BJ (cell line): Measurements from ENCODE around the gene MYO10. TPM values are rescaled to one million over a fixed set of nuclear protein-coding genes. Genes with fewer than 3 reads are reported as not detected.

Experiments
- CTCF ChIA-PET: fragments of 350-600 bp; formaldehyde crosslinking; extraction: SDS; loops from one replicate; lab custom pipeline; 2021; ENCODE audit warnings: antibody characterized with exemption, inconsistent platforms; lab: Yijun Ruan, JAX
- POLR2A ChIA-PET: fragments of 300-600 bp; sonication (Branson Sonifier 250); formaldehyde crosslinking; extraction: SDS; loops from one replicate; lab custom pipeline; 2021; ENCODE audit warnings: antibody characterized with exemption; lab: Charles Lee
- DNase-seq: peaks from one replicate; pipeline ENCODE4 v3.0.0-alpha.2; 2011; ENCODE audit warnings: low read depth
- H3K27me3 ChIP-seq: 2 replicates; pipeline ENCODE4 v1.6.0; 2011; ENCODE audit warnings: low read length; ENCODE audit not compliant: control insufficient read depth, insufficient read depth
- H3K36me3 ChIP-seq: 2 replicates; pipeline ENCODE4 v1.5.1; 2011; ENCODE audit warnings: low read length; ENCODE audit not compliant: control insufficient read depth, insufficient read depth
- H3K4me3 ChIP-seq: 2 replicates; pipeline ENCODE4 v1.5.1; 2011; ENCODE audit warnings: low read depth, mild to moderate bottlenecking, control low read depth, low read length
- polyA plus RNA-seq: library from polyadenylated mRNA; depleted of rRNA; stranded (reverse); fragments of >200 nt; gene quantifications from 2 replicates; pipeline ENCODE4 v1.2.3, GENCODE V29; 2011
- TF ChIP-seq, protein P1 (sequence below): IDR thresholded peaks from 2 replicates; pipeline ENCODE4 v1.5.1; 2011; ENCODE audit warnings: low read depth, mild to moderate bottlenecking, control low read depth, inconsistent platforms, low read length, moderate library complexity; ENCODE audit not compliant: insufficient read depth

MYO10 gene
- polyA plus RNA-seq, 1 experiment, result 17.1 TPM

DNA sequence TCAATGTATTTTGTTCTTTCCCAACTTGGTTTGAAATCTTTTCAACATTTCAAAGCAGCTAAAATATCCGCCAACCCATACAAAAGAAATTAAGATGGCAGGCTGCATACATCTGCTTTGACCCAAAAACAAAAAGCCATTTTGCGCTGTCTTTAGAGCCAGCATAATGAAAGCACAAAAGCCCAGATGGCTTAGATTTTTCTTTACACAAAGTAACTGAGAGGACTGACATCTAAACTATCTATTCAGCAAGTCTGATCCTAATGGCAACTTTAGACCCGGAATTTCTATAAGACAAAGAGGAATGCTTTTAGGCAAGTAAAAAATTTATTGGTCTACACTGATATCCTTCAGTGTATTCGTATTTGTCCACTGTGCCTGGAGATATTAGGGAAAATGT lies 86.3 kb downstream of the MYO10 start:
- H3K36me3 ChIP-seq, result no peaks in the 10 kb centered on the region
- DNase-seq, result no peak
- TF ChIP-seq, protein P1, sequence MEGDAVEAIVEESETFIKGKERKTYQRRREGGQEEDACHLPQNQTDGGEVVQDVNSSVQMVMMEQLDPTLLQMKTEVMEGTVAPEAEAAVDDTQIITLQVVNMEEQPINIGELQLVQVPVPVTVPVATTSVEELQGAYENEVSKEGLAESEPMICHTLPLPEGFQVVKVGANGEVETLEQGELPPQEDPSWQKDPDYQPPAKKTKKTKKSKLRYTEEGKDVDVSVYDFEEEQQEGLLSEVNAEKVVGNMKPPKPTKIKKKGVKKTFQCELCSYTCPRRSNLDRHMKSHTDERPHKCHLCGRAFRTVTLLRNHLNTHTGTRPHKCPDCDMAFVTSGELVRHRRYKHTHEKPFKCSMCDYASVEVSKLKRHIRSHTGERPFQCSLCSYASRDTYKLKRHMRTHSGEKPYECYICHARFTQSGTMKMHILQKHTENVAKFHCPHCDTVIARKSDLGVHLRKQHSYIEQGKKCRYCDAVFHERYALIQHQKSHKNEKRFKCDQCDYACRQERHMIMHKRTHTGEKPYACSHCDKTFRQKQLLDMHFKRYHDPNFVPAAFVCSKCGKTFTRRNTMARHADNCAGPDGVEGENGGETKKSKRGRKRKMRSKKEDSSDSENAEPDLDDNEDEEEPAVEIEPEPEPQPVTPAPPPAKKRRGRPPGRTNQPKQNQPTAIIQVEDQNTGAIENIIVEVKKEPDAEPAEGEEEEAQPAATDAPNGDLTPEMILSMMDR, result no peak
- ChIA-PET POLR2A (no interaction called here), CTCF (interaction anchor here (1.6 to 1.9 kb wide), 3 partner anchors 12 to 341 kb away, joined by 3 to 4 read pairs (median 4); no protein-coding TSS in a partner anchor)
- no peaks in the 10 kb centered on the region for H3K27me3 ChIP-seq
- H3K4me3 ChIP-seq, result no peak overlapping the region

DNA sequence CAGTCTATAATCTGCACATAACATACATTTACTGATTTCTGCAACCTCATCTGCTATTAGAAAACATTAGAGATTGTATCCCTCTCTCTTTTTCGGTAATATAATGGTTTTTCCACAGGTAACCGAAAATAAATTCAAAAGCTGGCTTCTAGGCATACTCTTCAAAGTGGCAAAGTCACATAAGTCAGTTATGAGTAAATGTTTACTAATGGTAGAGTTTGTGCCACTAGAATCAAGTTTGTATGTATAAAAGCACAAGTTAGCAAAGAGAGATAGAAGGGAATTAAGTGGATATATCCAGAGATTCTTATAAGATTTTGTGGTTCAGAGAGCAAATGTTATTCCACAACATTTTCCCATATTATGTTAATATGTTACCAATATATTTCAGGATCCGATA lies 86.9 kb downstream of the MYO10 start:
- no peak for DNase-seq
- POLR2A ChIA-PET, result no interaction called here
- Histone ChIP-seq H3K4me3 (no peak overlapping the region), H3K27me3 (no peaks in the 10 kb centered on the region), H3K36me3 (no peaks in the 10 kb centered on the region)
- CTCF ChIA-PET, result interaction anchor here (1.6 to 1.8 kb wide), 2 partner anchors 11 to 342 kb away, joined by 3 to 4 read pairs; no protein-coding TSS in a partner anchor
- TF ChIP-seq, protein P1, result no peak

GRCh38 chr5:16844952-16845351 lies 91.1 kb downstream of the MYO10 start:
- H3K27me3 ChIP-seq, result no peaks in the 10 kb centered on the region
- no peak overlapping the region for H3K4me3 ChIP-seq
- POLR2A ChIA-PET, result no interaction called here
- H3K36me3 ChIP-seq, result peaks cover 1% of the 10 kb centered on the region; the same call in 1 of the 2 replicates
- TF ChIP-seq, protein P1, result no peak
- CTCF ChIA-PET, result interaction anchor here (0.9 kb wide), 1 partner anchor 10 kb away, joined by 3 read pairs; no protein-coding TSS in a partner anchor
- DNase-seq, result no peak

DNA sequence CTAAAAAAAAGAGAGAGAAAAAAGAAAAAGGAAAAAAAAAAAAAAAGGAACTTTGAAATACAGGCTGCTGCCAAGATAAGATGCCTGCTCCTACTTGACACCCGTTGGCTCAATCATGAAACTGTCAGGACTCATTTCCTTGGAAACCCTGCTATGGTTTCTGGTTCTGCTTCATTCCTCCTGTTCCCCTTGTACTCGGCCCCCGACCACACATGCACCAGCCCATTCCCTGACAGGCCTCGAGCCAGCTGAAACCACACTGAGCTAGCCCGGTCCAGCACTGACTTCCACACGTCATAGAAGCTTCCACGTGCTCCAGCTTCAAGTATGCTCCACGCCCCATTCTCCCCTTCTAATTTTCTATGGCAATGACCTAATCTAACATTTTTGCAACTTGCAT lies 93.2 kb downstream of the MYO10 start:
- Histone ChIP-seq H3K27me3 (no peaks in the 10 kb centered on the region), H3K4me3 (no peak overlapping the region), H3K36me3 (peaks cover 1% of the 10 kb centered on the region; the same call in 1 of the 2 replicates)
- TF ChIP-seq, protein P1, result no peak
- no peak for DNase-seq
- POLR2A ChIA-PET, result no interaction called here
- CTCF ChIA-PET, result interaction anchor here (1.2 kb wide), 1 partner anchor 13 kb away, joined by 4 read pairs; no protein-coding TSS in a partner anchor

DNA sequence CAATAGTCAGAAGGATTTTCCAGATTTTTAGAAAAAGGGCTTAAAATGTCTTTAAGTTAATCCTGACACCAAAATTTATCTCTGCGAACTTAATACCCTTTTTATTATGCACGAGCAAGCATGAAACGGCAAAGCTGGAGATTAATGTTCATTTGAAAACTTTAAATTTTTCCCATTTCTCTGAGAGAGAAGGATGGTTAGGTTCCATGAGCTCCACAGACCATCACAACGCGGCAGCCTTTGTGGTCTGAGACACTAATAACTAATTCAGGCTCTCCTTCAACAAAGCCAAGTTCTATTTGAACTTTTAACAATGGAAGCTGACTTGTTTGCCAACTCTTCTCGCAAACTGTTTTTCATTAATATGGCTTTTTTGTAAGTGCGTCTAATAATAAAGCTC lies 94.7 kb downstream of the MYO10 start:
- no peak overlapping the region for H3K4me3 ChIP-seq
- ChIA-PET CTCF (interaction anchor here (0.6 to 1.2 kb wide), 3 partner anchors 9 to 1821 kb away, joined by 3 to 4 read pairs (median 3); no protein-coding TSS in a partner anchor), POLR2A (no interaction called here)
- H3K27me3 ChIP-seq, result no peaks in the 10 kb centered on the region
- TF ChIP-seq, protein P1, result no peak
- H3K36me3 ChIP-seq, result peaks cover 1% of the 10 kb centered on the region; the same call in 1 of the 2 replicates
- DNase-seq, result no peak
